Fibroblast of lung (primary cell): ENCODE data around the gene SENP5.

Experiments used
- CTCF ChIP-seq, 2 donors: IDR thresholded peaks in 1 of 2; conservative IDR thresholded peaks in 1 of 2; 1 replicate in 1 of 2; 2 replicates in 1 of 2; pipeline ENCODE4 v1.5.1; 2011 to 2012; ENCODE audit warnings: low read length in 2 of 2, control low read depth in 1 of 2, inconsistent platforms in 1 of 2, low read depth in 1 of 2, mild to moderate bottlenecking in 1 of 2
- EZH2 ChIP-seq: IDR thresholded peaks from 2 replicates; pipeline ENCODE4 v1.5.1; 2012; ENCODE audit warnings: low read length, control low read depth, mild to moderate bottlenecking; ENCODE audit errors: missing control alignments

- no peak for TF ChIP-seq CTCF (conservative IDR thresholded peaks at IDR 0.05 in 1 of 2, IDR thresholded peaks at IDR 0.05 in 1 of 2; ENCODE audit: low read depth in 1 of 2, low read length in 2 of 2)
- no peak for TF ChIP-seq EZH2
Measured at GRCh38 chr3:196966526-196967401, 99.0 kb downstream of the SENP5 start.
